ENCODE data around the gene ZNF816.
"Not testable (repeated sequence)": the region's sequence is repeated elsewhere in the genome, so short reads cannot be mapped to it uniquely, and the experiment has no call there.

ZNF816 gene

GRCh38 chr19:52991484-52991883 lies 28.8 kb upstream of the ZNF816 start:
- POLR2A ChIA-PET: no interaction called here
- CTCF ChIA-PET: no interaction called here
- no peak for DNase-seq (ENCODE audit: low read depth, low spot score)
- TF ChIP-seq CTCF (IDR thresholded peaks at IDR 0.05; ENCODE audit: insufficient read depth, low read length, missing control alignments): no peak
- H3K4me3 ChIP-seq (ENCODE audit: low read depth, low read length): no peak overlapping the region

- ChIA-PET CTCF (no interaction called here), POLR2A (no interaction called here)
- no peak for TF ChIP-seq CTCF (IDR thresholded peaks at IDR 0.05; ENCODE audit: insufficient read depth, low read length, missing control alignments)
- no peak for DNase-seq (ENCODE audit: low read depth, low spot score)
- H3K4me3 ChIP-seq (ENCODE audit: low read depth, low read length): no peak overlapping the region
Observed at GRCh38 chr19:52990759-52991418, 28.2 kb upstream of the ZNF816 start.

GRCh38 chr19:52988506-52988905 lies 25.8 kb upstream of the ZNF816 start:
- H3K4me3 ChIP-seq (ENCODE audit: low read depth, low read length): no peak overlapping the region
- CTCF ChIA-PET: no interaction called here
- no peak for TF ChIP-seq CTCF (IDR thresholded peaks at IDR 0.05; ENCODE audit: insufficient read depth, low read length, missing control alignments)
- DNase-seq (ENCODE audit: low read depth, low spot score): no peak
- POLR2A ChIA-PET: no interaction called here

GRCh38 chr19:52987221-52987620 lies 24.5 kb upstream of the ZNF816 start:
- no peak overlapping the region for H3K4me3 ChIP-seq (ENCODE audit: low read depth, low read length)
- POLR2A ChIA-PET: no interaction called here
- TF ChIP-seq CTCF (IDR thresholded peaks at IDR 0.05; ENCODE audit: insufficient read depth, low read length, missing control alignments): no peak
- DNase-seq (ENCODE audit: low read depth, low spot score): no peak
- CTCF ChIA-PET: no interaction called here

DNA sequence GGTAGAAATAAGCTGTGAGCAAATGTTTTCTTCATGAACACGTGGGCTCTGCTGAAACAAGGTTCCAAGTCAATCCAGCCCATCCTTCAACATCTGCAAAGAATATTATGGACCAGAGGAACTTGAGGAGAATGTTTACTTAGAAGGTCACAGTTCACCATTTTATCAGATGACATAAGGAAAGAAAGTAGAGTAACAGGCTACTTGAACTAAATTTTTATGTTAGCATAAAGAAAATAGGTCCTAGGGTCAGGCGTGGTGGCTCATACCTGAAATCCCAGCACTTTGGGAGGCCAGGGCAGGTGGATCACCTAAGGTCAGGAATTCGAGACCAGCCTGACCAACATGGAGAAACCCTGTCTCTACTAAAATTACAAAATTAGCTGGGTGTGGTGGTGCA lies 20.5 kb upstream of the ZNF816 start:
- H3K4me3 ChIP-seq (ENCODE audit: low read depth, low read length); POLR2A ChIA-PET; DNase-seq (ENCODE audit: low read depth, low spot score): not testable (repeated sequence)
- CTCF ChIA-PET: interaction anchor here (1.5 kb wide), 1 partner anchor 10 kb away, joined by 5 read pairs; no protein-coding TSS in a partner anchor

- no peak for TF ChIP-seq CTCF (IDR thresholded peaks at IDR 0.05; ENCODE audit: insufficient read depth, low read length, missing control alignments)
- H3K4me3 ChIP-seq (ENCODE audit: low read depth, low read length): no peak overlapping the region
- POLR2A ChIA-PET: no interaction called here
- no peak for DNase-seq (ENCODE audit: low read depth, low spot score)
- CTCF ChIA-PET: no interaction called here
Observed at GRCh38 chr19:52981329-52981728, 18.6 kb upstream of the ZNF816 start.

- POLR2A ChIA-PET: no interaction called here
- H3K4me3 ChIP-seq (ENCODE audit: low read depth, low read length): no peak overlapping the region
- CTCF ChIA-PET: no interaction called here
- DNase-seq (ENCODE audit: low read depth, low spot score): no peak
- TF ChIP-seq CTCF (IDR thresholded peaks at IDR 0.05; ENCODE audit: insufficient read depth, low read length, missing control alignments): no peak
Observed at GRCh38 chr19:52967772-52968171, 5.1 kb upstream of the ZNF816 start.

All from AG04449 (cell line).